Measurements from ENCODE around the gene MINDY3.
"Not testable (repeated sequence)": the region's sequence is repeated elsewhere in the genome, so short reads cannot be mapped to it uniquely, and the experiment has no call there.

DNA sequence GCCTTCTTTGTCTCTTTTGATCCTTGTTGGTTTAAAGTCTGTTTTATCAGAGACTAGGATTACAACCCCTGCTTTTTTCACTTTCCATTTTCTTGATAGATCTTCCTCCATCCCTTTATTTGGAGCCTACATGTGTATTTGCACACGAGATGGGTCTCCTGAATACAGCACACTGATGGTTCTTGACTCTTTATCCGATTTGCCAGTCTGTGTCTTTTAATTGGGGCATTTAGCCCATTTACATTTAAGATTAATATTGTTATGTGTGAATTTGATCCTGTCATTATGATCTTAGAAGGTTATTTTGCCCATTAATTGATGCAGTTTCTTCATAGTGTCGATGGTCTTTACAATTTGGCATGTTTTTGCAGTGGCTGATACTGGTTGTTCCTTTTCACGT, 16.0 kb upstream of the MINDY3 start:
- not testable (repeated sequence) for TF ChIP-seq SP1 (IDR thresholded peaks at IDR 0.05); ELF4 (IDR thresholded peaks at IDR 0.05); HDGF (IDR thresholded peaks at IDR 0.05; ENCODE audit: borderline replicate concordance); SUZ12 (IDR thresholded peaks at IDR 0.05); FOXA1 (IDR thresholded peaks at IDR 0.05); BHLHE40 (IDR thresholded peaks at IDR 0.05; ENCODE audit: borderline replicate concordance); TARDBP (IDR thresholded peaks at IDR 0.05)
- TF ChIP-seq, protein P1, sequence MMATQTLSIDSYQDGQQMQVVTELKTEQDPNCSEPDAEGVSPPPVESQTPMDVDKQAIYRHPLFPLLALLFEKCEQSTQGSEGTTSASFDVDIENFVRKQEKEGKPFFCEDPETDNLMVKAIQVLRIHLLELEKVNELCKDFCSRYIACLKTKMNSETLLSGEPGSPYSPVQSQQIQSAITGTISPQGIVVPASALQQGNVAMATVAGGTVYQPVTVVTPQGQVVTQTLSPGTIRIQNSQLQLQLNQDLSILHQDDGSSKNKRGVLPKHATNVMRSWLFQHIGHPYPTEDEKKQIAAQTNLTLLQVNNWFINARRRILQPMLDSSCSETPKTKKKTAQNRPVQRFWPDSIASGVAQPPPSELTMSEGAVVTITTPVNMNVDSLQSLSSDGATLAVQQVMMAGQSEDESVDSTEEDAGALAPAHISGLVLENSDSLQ (IDR thresholded peaks at IDR 0.05), result not testable (repeated sequence)
